Stimulated activated CD4-positive, alpha-beta T cell treated with anti-CD3 and anti-CD28 coated beads, Interleukin-4, amount 100 ng/mL, for 1 hour (primary cell): ENCODE measurements around the gene FAM13A.
"Not testable (repeated sequence)": the region's sequence is repeated elsewhere in the genome, so short reads cannot be mapped to it uniquely, and the experiment has no call there.

ENCODE experiments used
- DNase-seq: peaks from one replicate; pipeline ENCODE4 v3.0.0-alpha.2; 2020

The FAM13A gene

GRCh38 chr4:88998001-88998400, 59.0 kb downstream of the FAM13A start:
- DNase-seq: no peak

- no peak for DNase-seq
These were observed 61.1 kb downstream of the FAM13A start for GRCh38 chr4:88995874-88996273.

GRCh38 chr4:88995257-88995656, 61.7 kb downstream of the FAM13A start:
- DNase-seq: not testable (repeated sequence)

- no peak for DNase-seq
These were observed 63.7 kb downstream of the FAM13A start for GRCh38 chr4:88993246-88993645.

- no peak for DNase-seq
These were observed 65.2 kb downstream of the FAM13A start for GRCh38 chr4:88991746-88992145.

- DNase-seq: no peak
These were observed 67.0 kb downstream of the FAM13A start for GRCh38 chr4:88989990-88990389.

- no peak for DNase-seq
These were observed 71.8 kb downstream of the FAM13A start for GRCh38 chr4:88985088-88985773.

- DNase-seq: no peak
These were observed 74.2 kb downstream of the FAM13A start for GRCh38 chr4:88982757-88983156.

GRCh38 chr4:88981993-88982392, 75.0 kb downstream of the FAM13A start:
- no peak for DNase-seq

GRCh38 chr4:88981556-88981955, 75.4 kb downstream of the FAM13A start:
- DNase-seq: no peak

- DNase-seq: no peak
These were observed 77.7 kb downstream of the FAM13A start for GRCh38 chr4:88979276-88979675.

- DNase-seq: no peak
These were observed 80.3 kb downstream of the FAM13A start for GRCh38 chr4:88976775-88977035.

GRCh38 chr4:88975958-88976774, 80.8 kb downstream of the FAM13A start:
- no peak for DNase-seq

GRCh38 chr4:88971536-88971935, 85.4 kb downstream of the FAM13A start:
- DNase-seq: no peak

GRCh38 chr4:88969746-88970145, 87.2 kb downstream of the FAM13A start:
- DNase-seq: no peak

GRCh38 chr4:88969271-88969670, 87.7 kb downstream of the FAM13A start:
- DNase-seq: no peak

- DNase-seq: no peak
These were observed 89.1 kb downstream of the FAM13A start for GRCh38 chr4:88967883-88968331.

GRCh38 chr4:88965053-88965452, 91.9 kb downstream of the FAM13A start:
- no peak for DNase-seq

GRCh38 chr4:88964450-88964849, 92.5 kb downstream of the FAM13A start:
- DNase-seq: no peak

- no peak for DNase-seq
These were observed 93.2 kb downstream of the FAM13A start for GRCh38 chr4:88963817-88964216.

- no peak for DNase-seq
These were observed 94.6 kb downstream of the FAM13A start for GRCh38 chr4:88962396-88962795.

- DNase-seq: no peak
These were observed 96.4 kb downstream of the FAM13A start for GRCh38 chr4:88960576-88960975.

GRCh38 chr4:88958080-88958479, 98.9 kb downstream of the FAM13A start:
- no peak for DNase-seq

- DNase-seq: no peak
These were observed 99.4 kb downstream of the FAM13A start for GRCh38 chr4:88957570-88957969.
